ENCODE data around the gene ASPG. TPM values are rescaled to one million over a fixed set of nuclear protein-coding genes. Genes with fewer than 3 reads are reported as not detected.

The ASPG gene
- total RNA-seq, 2 donors from 2014 or later = 0.14 to 0.35 TPM

DNA sequence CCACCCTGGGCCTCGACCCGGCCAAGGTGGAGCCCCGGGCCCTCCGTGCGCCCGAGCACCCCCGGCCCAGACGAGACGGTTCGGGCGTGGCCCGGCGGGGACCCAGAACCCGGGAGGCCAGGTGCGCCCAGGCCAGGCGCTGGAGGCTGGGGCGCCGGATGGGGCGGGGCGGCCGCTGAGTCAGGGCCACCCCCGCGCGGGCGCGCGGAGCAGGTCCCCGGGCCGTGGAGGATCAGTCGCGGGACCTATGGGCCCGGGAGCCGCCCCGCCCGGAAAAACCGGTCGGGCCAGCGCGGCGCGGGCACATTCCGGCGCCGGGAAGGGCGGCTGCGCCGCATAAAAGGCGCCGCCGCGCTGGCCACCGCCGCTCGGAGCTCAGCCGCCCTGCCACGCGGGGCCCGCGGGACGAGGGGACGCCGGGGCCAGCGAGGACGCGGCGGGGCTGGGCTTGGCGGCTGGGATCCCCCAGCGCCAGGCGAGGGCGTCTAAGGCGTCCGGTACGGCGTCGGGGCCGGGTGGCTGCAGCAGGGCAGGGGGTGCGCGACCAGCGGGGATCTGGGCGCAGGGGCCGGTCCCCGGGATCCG, 31.3 kb downstream of the ASPG start:
- Histone ChIP-seq H3K4me1 (ENCODE audit: control insufficient read depth in 1 of 2, low read depth in 2 of 2) (peaks cover 0 to 16% of the 10 kb centered on the region in 2 donors), H3K36me3 (no peaks in the 10 kb centered on the region), H3K27ac (no peak overlapping the region), H3K9me3 (no peaks in the 10 kb centered on the region), H3K27me3 (replicated peaks; ENCODE audit: insufficient read depth) (no peaks in the 10 kb centered on the region), H3K4me3 (peak overlapping the region; percentile 64)
- DNase-seq (ENCODE audit: low spot score) (no peak), ATAC-seq (ENCODE audit: insufficient number of reproducible peaks, low FRiP score, low read depth) (no peak)
- TF ChIP-seq, protein P1, sequence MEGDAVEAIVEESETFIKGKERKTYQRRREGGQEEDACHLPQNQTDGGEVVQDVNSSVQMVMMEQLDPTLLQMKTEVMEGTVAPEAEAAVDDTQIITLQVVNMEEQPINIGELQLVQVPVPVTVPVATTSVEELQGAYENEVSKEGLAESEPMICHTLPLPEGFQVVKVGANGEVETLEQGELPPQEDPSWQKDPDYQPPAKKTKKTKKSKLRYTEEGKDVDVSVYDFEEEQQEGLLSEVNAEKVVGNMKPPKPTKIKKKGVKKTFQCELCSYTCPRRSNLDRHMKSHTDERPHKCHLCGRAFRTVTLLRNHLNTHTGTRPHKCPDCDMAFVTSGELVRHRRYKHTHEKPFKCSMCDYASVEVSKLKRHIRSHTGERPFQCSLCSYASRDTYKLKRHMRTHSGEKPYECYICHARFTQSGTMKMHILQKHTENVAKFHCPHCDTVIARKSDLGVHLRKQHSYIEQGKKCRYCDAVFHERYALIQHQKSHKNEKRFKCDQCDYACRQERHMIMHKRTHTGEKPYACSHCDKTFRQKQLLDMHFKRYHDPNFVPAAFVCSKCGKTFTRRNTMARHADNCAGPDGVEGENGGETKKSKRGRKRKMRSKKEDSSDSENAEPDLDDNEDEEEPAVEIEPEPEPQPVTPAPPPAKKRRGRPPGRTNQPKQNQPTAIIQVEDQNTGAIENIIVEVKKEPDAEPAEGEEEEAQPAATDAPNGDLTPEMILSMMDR (IDR thresholded peaks at IDR 0.05) = no peak

DNA sequence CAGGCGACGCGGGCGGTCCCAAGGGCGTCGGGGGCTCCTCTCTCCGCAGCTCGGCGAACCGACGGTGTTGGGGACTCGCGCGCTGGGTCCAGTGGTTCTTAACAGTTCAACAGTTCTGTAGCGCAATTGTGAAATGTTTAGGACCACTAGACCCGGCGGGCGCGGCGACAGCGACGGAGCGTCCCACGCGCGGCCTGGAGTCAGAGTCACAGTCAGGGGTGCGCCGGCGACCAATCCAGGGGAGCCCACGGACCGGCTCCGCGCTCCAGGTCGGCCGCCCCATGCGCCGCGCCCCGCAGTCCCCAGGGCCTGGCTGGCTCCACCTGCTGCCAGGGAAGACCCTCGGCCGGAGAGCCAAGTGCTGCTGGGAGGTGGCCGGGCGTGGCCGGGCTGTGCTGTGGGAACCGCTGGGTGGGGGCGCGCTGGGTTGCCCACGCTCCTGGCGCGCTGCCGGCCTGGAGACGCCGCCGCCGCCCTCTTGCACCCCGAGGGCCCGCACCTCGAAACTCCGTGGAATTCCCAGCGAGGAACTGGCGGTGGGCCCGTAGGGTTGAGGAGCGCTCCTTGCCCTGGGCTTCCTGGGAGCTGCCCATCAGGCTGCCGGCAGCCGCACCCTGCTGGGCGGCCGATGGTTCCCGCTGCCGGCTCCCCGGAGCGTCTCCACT, 32.0 kb downstream of the ASPG start:
- no peak overlapping the region for H3K27ac ChIP-seq
- H3K4me1 ChIP-seq (ENCODE audit: control insufficient read depth in 1 of 2, low read depth in 2 of 2) = peaks cover 0 to 16% of the 10 kb centered on the region in 2 donors
- no peaks in the 10 kb centered on the region for H3K9me3 ChIP-seq
- DNase-seq (ENCODE audit: low spot score) (no peak), ATAC-seq (ENCODE audit: insufficient number of reproducible peaks, low FRiP score, low read depth) (no peak)
- H3K36me3 ChIP-seq = no peaks in the 10 kb centered on the region
- H3K4me3 ChIP-seq = peak overlapping the region; percentile 64
- TF ChIP-seq, protein P1 (IDR thresholded peaks at IDR 0.05) = no peak
- H3K27me3 ChIP-seq (replicated peaks; ENCODE audit: insufficient read depth) = no peaks in the 10 kb centered on the region

DNA sequence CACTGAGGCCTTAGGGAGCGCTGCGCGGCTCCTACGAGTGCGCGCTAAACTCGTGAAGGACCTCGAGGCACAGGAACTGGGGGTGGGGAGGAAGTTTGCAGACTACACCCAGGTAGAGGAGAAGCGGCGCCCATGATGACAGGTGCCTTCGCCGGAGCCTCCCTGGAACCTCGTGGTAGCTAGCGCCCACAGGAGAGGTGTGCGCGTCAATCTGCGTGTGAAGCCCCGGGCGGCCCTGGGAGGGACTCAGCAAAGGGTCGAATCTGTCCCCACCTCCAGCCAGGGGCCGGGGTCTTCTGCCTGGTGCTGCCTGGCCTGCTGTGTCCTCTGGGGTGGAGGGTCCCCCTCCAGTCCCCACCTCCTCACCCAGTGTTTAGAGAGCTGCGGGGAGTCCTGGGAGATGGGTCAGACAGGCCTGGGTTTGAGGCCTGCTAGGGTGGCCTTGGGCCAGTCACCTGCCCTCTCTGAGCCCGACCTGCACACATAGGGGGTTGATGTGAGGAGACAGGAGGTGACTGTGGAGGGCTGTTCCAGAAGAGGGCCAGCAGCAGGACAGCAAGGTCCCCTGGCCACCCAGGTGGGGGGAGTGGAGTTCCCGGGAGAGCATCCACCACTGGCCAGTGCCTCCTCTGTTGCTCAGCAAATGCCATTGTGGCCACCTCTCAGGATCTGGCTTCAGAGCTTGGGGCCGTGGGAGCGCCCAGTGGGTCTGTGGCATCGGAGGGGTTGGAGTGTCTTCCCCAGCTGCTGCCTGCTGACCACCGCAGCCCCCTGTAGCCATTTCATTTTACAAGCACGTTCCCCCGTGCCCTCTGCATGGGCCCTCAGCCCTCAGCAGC, 32.7 kb downstream of the ASPG start:
- no peak for DNase-seq (ENCODE audit: low spot score)

DNA sequence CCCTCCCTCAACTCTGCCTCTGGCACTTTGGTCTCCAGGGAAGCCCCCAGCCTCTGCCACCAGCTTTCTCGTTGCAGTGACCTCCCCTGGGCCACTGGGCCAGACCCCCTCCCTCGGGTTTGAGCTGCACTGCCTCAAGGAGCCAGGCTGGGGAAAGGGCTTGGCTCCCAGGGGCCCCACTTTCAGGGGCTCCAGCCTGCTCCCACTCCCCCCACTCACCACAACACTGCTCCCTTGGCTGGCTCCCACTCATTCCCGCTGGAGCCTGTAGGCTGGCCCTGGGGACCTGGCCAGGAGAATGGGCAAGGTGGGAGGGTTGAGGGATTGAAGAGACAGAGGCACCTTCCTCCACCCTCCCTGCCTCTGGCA, 33.6 kb downstream of the ASPG start:
- Histone ChIP-seq H3K27me3 (replicated peaks; ENCODE audit: insufficient read depth) (no peaks in the 10 kb centered on the region), H3K4me3 (no peak overlapping the region), H3K9me3 (peaks cover 4% of the 10 kb centered on the region), H3K36me3 (no peaks in the 10 kb centered on the region), H3K27ac (no peak overlapping the region), H3K4me1 (ENCODE audit: control insufficient read depth in 1 of 2, low read depth in 2 of 2) (peaks cover 0 to 16% of the 10 kb centered on the region in 2 donors)
- TF ChIP-seq, protein P1 (IDR thresholded peaks at IDR 0.05) = no peak
- ATAC-seq (ENCODE audit: insufficient number of reproducible peaks, low FRiP score, low read depth) (no peak), DNase-seq (ENCODE audit: low spot score) (no peak)

More for the DNA sequence above, 32.7 kb downstream of the ASPG start:
- Histone ChIP-seq H3K4me3 (no peak overlapping the region), H3K27ac (no peak overlapping the region), H3K27me3 (replicated peaks; ENCODE audit: insufficient read depth) (no peaks in the 10 kb centered on the region), H3K9me3 (no peaks in the 10 kb centered on the region), H3K36me3 (no peaks in the 10 kb centered on the region), H3K4me1 (ENCODE audit: control insufficient read depth in 1 of 2, low read depth in 2 of 2) (peaks cover 0 to 16% of the 10 kb centered on the region in 2 donors)
- TF ChIP-seq, protein P1 (IDR thresholded peaks at IDR 0.05) = no peak
- no peak for ATAC-seq (ENCODE audit: insufficient number of reproducible peaks, low FRiP score, low read depth)

Data from thoracic aorta (tissue), 2 donors.